WTC11 (cell line): ENCODE measurements around the gene SAP130. TPM values are rescaled to one million over a fixed set of nuclear protein-coding genes. Genes with fewer than 3 reads are reported as not detected.
A peak's percentile ranks its signal among the peaks of the same experiment; 100 is the strongest.

Experiments used
- ATAC-seq: fragments of 200-7000 bp; cut with Tn5 transposase; 2 replicates; pipeline ENCODE4 v1.10.0; 2021; ENCODE audit warnings: mild to moderate bottlenecking, moderate library complexity
- Bru-seq: library from RNA; stranded (reverse); fragments of 400-500 nt; gene quantifications from one replicate; lab custom pipeline; 2021; lab: Mats Ljungman, UMichigan
- CTCF ChIA-PET: fragments of 300-600 bp; sonication (Branson Sonifier 250); formaldehyde crosslinking; loops from one replicate; lab custom pipeline; 2021; ENCODE audit warnings: antibody characterized with exemption; lab: Charles Lee
- POLR2A ChIA-PET: fragments of 350-600 bp; sonication (Branson Sonifier 250); formaldehyde crosslinking; loops from one replicate; lab custom pipeline; 2021; ENCODE audit warnings: antibody characterized with exemption; lab: Charles Lee
- DNase-seq: peaks from one replicate; pipeline ENCODE4 v3.0.0; 2021; ENCODE audit warnings: low spot score
- H3K27ac Mint-ChIP-seq: 2 replicates; pipeline ENCODE4 v1.8.0; 2021; ENCODE audit warnings: mixed read lengths
- H3K27me3 Mint-ChIP-seq: 2 replicates; pipeline ENCODE4 v1.8.0; 2021; ENCODE audit warnings: low read depth, mild to moderate bottlenecking, moderate library complexity, mixed read lengths
- H3K36me3 Mint-ChIP-seq: 2 replicates; pipeline ENCODE4 v1.8.0; 2021; ENCODE audit warnings: mixed read lengths
- H3K4me1 Mint-ChIP-seq: 2 replicates; pipeline ENCODE4 v1.8.0; 2022; ENCODE audit warnings: mixed read lengths
- H3K4me3 Mint-ChIP-seq: 2 replicates; pipeline ENCODE4 v1.8.0; 2021; ENCODE audit warnings: mild to moderate bottlenecking, moderate library complexity, mixed read lengths
- H3K9me3 Mint-ChIP-seq: 2 replicates; pipeline ENCODE4 v1.8.0; 2021; ENCODE audit warnings: mixed read lengths
- CBFB ChIP-seq: sonication (generic); formaldehyde crosslinking; IDR thresholded peaks from 2 replicates; pipeline ENCODE4 v1.8.1; 2022; ENCODE audit warnings: mild to moderate bottlenecking, low read depth, missing genetic modification reagents
- ETV6 ChIP-seq: sonication (generic); formaldehyde crosslinking; IDR thresholded peaks from 2 replicates; pipeline ENCODE4 v1.8.1; 2022; ENCODE audit warnings: mild to moderate bottlenecking, missing genetic modification reagents
- GABPB1 ChIP-seq: sonication (generic); formaldehyde crosslinking; IDR thresholded peaks from 2 replicates; pipeline ENCODE4 v1.8.1; 2023; ENCODE audit warnings: mild to moderate bottlenecking, missing genetic modification reagents
- JAZF1 ChIP-seq: fragments of 250-450 bp; sonication (Bioruptor Pico); IDR thresholded peaks from 2 replicates; pipeline ENCODE4 v1.9.0; 2021; ENCODE audit warnings: moderate library complexity, mild to moderate bottlenecking, inconsistent platforms
- JUN ChIP-seq: sonication (generic); formaldehyde crosslinking; IDR thresholded peaks from 2 replicates; pipeline ENCODE4 v1.8.0; 2023; ENCODE audit warnings: mild to moderate bottlenecking, missing genetic modification reagents
- NFYB ChIP-seq: sonication (generic); formaldehyde crosslinking; conservative IDR thresholded peaks from 2 replicates; pipeline ENCODE4 v1.8.0; 2022; ENCODE audit warnings: low read depth, missing genetic modification reagents
- NR3C1 ChIP-seq: sonication (generic); formaldehyde crosslinking; conservative IDR thresholded peaks from 2 replicates; pipeline ENCODE4 v1.8.1; 2023; ENCODE audit warnings: low read depth, mild to moderate bottlenecking, missing genetic modification reagents
- SP1 ChIP-seq: sonication (generic); formaldehyde crosslinking; conservative IDR thresholded peaks from 2 replicates; pipeline ENCODE4 v1.8.1; 2022; ENCODE audit warnings: missing genetic modification reagents
- TP53 ChIP-seq: sonication (generic); formaldehyde crosslinking; IDR thresholded peaks from 2 replicates; pipeline ENCODE4 v1.8.1; 2023; ENCODE audit warnings: mild to moderate bottlenecking, missing genetic modification reagents
- ZBTB21 ChIP-seq: sonication (generic); formaldehyde crosslinking; IDR thresholded peaks from 2 replicates; pipeline ENCODE4 v1.8.1; 2023; ENCODE audit warnings: mild to moderate bottlenecking, missing genetic modification reagents, borderline replicate concordance
- ZNF138 ChIP-seq: sonication (generic); formaldehyde crosslinking; conservative IDR thresholded peaks from 2 replicates; pipeline ENCODE4 v1.8.1; 2022; ENCODE audit warnings: mild to moderate bottlenecking, moderate library complexity, missing genetic modification reagents
- ZNF396 ChIP-seq: fragments of 250-450 bp; sonication (Bioruptor Pico); IDR thresholded peaks from 2 replicates; pipeline ENCODE4 v1.8.0; 2021; ENCODE audit warnings: mild to moderate bottlenecking, moderate library complexity, borderline replicate concordance
- ZNF416 ChIP-seq: fragments of 250-450 bp; sonication (Bioruptor Pico); IDR thresholded peaks from 2 replicates; pipeline ENCODE4 v1.9.0; 2021; ENCODE audit warnings: mild to moderate bottlenecking, inconsistent platforms
- long read RNA-seq, 3 experiments: library from RNA in 1 of 3; library from capped mRNA in 1 of 3; library from polyadenylated mRNA in 1 of 3; unstranded in 2 of 3; stranded (forward) in 1 of 3; transcript quantifications; one replicate each; pipeline ENCODE4 v2.0.0, GENCODE V29; 2021
- total RNA-seq: library from RNA; stranded (reverse); gene quantifications from 3 replicates; pipeline ENCODE4 v1.2.3, GENCODE V29; 2021
- TF ChIP-seq, protein P1 (sequence below): sonication (generic); formaldehyde crosslinking; conservative IDR thresholded peaks from 2 replicates; pipeline ENCODE4 v1.8.1; 2022; ENCODE audit warnings: mild to moderate bottlenecking, missing genetic modification reagents
- TF ChIP-seq, protein P2 (sequence below): sonication (generic); formaldehyde crosslinking; IDR thresholded peaks from 2 replicates; pipeline ENCODE4 v1.8.0; 2022; ENCODE audit warnings: mild to moderate bottlenecking, missing genetic modification reagents
- TF ChIP-seq, protein P3 (sequence below): sonication (generic); formaldehyde crosslinking; conservative IDR thresholded peaks from 2 replicates; pipeline ENCODE4 v1.8.1; 2023; ENCODE audit warnings: mild to moderate bottlenecking, low read depth, missing genetic modification reagents, moderate library complexity
- TF ChIP-seq, protein P4 (sequence below): sonication (generic); formaldehyde crosslinking; IDR thresholded peaks from 2 replicates; pipeline ENCODE4 v1.8.1; 2022; ENCODE audit warnings: mild to moderate bottlenecking, moderate library complexity, missing genetic modification reagents
- TF ChIP-seq, protein P5 (sequence below): sonication (generic); formaldehyde crosslinking; IDR thresholded peaks from 2 replicates; pipeline ENCODE4 v1.8.0; 2022; ENCODE audit warnings: mild to moderate bottlenecking, missing genetic modification reagents
- TF ChIP-seq, protein P6 (sequence below): fragments of 250-450 bp; sonication (Bioruptor Pico); IDR thresholded peaks from 2 replicates; pipeline ENCODE4 v1.9.0; 2021; ENCODE audit warnings: moderate library complexity, mild to moderate bottlenecking, inconsistent platforms, borderline replicate concordance
- TF ChIP-seq, protein P7 (sequence below): fragments of 250-450 bp; sonication (Bioruptor Pico); IDR thresholded peaks from 2 replicates; pipeline ENCODE4 v1.8.0; 2021; ENCODE audit warnings: mild to moderate bottlenecking
- TF ChIP-seq, protein P8 (sequence below): sonication (generic); formaldehyde crosslinking; IDR thresholded peaks from 2 replicates; pipeline ENCODE4 v1.8.1; 2023; ENCODE audit warnings: mild to moderate bottlenecking, moderate library complexity, missing genetic modification reagents
- TF ChIP-seq, protein P9 (sequence below): fragments of 250-450 bp; sonication (Bioruptor Pico); IDR thresholded peaks from 2 replicates; pipeline ENCODE4 v1.9.0; 2021; ENCODE audit warnings: mild to moderate bottlenecking

SAP130 gene
- total RNA-seq (41.3 to 47.9 TPM (median 45.6 TPM) in 3 replicates), Bru-seq, nascent RNA (percentile 75 among the genes with signal in this experiment)
- long read RNA-seq, experiment 1, full-length matches to known transcripts: 96 of 189 reads
- long read RNA-seq, experiment 1, partial matches to known transcripts: 20 of 189 reads
- long read RNA-seq, experiment 1, other reads (novel, unspliced or antisense): 73 of 189 reads
- long read RNA-seq, experiment 2, full-length matches to known transcripts: 5 of 52 reads
- long read RNA-seq, experiment 2, partial matches to known transcripts: 17 of 52 reads
- long read RNA-seq, experiment 2, other reads (novel, unspliced or antisense): 30 of 52 reads
- long read RNA-seq, experiment 3, partial matches to known transcripts: 1 of 2 reads
- long read RNA-seq, experiment 3, other reads (novel, unspliced or antisense): 1 of 2 reads

DNA sequence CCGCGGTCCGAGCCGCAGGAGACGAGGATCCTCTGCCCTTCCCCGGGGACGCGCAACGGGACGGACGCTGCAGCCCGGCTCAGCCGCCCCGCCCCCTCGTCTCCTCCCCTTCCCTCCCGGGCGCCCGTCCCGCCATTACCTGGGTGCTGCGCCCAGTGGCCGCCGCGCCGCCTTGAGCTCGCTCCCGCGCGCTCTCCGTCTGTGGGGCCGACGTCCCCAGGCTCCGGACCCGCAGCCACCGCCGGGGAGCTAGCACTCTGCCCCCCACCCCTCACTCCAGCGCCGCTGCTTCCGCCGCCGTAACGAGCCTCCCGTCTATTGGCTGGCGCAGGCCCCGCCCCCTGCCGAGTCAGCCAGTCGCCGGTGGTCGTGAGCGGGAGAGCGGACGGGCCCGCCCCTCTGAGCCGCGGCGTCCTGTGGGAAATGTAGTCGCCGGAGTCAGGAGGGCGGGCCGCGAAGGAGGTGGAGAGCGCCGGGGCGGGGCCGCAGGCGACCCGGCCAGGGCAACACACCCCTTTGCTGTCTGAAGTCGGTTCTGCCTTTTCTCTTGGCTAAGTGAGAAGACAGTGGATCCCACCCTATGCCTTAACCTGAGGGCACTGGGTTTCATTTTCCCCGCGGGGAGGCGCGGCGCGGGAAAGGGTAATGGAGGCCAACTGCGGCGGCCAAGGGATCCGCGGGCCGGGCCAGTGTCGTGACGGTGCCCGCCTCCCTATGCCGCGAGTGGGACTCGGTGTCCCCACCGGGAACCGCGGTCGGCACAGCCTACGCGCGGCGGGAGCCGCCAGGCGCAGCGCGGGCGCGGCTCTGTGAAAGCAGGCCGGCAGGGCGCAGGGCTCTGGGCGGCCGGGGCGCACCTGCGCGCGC, at the start of gene SAP130:
Gene SAP130, minus strand, starts transcription at position 259 of the 867 bp plus-strand sequence. CDS start 1,767 bp downstream, outside the sequence.
- DNase-seq: peak; percentile 99
- peak within 1 kb of the TSS; percentile 78; the same call in 1 of the 2 replicates for H3K27ac Mint-ChIP-seq
- H3K4me1 Mint-ChIP-seq: peaks cover 11% of the 10 kb centered on the region
- peak; percentile 80 for ATAC-seq
- TF ChIP-seq, protein P1, sequence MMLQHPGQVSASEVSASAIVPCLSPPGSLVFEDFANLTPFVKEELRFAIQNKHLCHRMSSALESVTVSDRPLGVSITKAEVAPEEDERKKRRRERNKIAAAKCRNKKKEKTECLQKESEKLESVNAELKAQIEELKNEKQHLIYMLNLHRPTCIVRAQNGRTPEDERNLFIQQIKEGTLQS: no peak
- TF ChIP-seq NFYB: peak; percentile 81
- TF ChIP-seq, protein P2, sequence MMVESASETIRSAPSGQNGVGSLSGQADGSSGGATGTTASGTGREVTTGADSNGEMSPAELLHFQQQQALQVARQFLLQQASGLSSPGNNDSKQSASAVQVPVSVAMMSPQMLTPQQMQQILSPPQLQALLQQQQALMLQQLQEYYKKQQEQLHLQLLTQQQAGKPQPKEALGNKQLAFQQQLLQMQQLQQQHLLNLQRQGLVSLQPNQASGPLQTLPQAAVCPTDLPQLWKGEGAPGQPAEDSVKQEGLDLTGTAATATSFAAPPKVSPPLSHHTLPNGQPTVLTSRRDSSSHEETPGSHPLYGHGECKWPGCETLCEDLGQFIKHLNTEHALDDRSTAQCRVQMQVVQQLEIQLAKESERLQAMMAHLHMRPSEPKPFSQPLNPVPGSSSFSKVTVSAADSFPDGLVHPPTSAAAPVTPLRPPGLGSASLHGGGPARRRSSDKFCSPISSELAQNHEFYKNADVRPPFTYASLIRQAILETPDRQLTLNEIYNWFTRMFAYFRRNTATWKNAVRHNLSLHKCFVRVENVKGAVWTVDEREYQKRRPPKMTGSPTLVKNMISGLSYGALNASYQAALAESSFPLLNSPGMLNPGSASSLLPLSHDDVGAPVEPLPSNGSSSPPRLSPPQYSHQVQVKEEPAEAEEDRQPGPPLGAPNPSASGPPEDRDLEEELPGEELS (CRISPR knock-in tag): peak; percentile 60; the same call in 1 of the 2 replicates
- no peak for TF ChIP-seq ZNF396 (CRISPR knock-in tag)
- TF ChIP-seq, protein P3, sequence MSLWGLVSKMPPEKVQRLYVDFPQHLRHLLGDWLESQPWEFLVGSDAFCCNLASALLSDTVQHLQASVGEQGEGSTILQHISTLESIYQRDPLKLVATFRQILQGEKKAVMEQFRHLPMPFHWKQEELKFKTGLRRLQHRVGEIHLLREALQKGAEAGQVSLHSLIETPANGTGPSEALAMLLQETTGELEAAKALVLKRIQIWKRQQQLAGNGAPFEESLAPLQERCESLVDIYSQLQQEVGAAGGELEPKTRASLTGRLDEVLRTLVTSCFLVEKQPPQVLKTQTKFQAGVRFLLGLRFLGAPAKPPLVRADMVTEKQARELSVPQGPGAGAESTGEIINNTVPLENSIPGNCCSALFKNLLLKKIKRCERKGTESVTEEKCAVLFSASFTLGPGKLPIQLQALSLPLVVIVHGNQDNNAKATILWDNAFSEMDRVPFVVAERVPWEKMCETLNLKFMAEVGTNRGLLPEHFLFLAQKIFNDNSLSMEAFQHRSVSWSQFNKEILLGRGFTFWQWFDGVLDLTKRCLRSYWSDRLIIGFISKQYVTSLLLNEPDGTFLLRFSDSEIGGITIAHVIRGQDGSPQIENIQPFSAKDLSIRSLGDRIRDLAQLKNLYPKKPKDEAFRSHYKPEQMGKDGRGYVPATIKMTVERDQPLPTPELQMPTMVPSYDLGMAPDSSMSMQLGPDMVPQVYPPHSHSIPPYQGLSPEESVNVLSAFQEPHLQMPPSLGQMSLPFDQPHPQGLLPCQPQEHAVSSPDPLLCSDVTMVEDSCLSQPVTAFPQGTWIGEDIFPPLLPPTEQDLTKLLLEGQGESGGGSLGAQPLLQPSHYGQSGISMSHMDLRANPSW: no peak
- 0 out of 2 replicates have a peak, but pooled peaks have one; percentile 63 for TF ChIP-seq NR3C1 (CRISPR knock-in tag)
- TF ChIP-seq, protein P4, sequence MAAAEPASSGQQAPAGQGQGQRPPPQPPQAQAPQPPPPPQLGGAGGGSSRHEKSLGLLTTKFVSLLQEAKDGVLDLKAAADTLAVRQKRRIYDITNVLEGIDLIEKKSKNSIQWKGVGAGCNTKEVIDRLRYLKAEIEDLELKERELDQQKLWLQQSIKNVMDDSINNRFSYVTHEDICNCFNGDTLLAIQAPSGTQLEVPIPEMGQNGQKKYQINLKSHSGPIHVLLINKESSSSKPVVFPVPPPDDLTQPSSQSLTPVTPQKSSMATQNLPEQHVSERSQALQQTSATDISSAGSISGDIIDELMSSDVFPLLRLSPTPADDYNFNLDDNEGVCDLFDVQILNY (CRISPR knock-in tag): peak; percentile 61; the same call in 1 of the 2 replicates
- 0 out of 2 replicates have a peak, but pooled peaks have one; percentile 16 for TF ChIP-seq JUN (CRISPR knock-in tag)
- TF ChIP-seq, protein P5, sequence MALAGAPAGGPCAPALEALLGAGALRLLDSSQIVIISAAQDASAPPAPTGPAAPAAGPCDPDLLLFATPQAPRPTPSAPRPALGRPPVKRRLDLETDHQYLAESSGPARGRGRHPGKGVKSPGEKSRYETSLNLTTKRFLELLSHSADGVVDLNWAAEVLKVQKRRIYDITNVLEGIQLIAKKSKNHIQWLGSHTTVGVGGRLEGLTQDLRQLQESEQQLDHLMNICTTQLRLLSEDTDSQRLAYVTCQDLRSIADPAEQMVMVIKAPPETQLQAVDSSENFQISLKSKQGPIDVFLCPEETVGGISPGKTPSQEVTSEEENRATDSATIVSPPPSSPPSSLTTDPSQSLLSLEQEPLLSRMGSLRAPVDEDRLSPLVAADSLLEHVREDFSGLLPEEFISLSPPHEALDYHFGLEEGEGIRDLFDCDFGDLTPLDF: no peak
- TF ChIP-seq, protein P6, sequence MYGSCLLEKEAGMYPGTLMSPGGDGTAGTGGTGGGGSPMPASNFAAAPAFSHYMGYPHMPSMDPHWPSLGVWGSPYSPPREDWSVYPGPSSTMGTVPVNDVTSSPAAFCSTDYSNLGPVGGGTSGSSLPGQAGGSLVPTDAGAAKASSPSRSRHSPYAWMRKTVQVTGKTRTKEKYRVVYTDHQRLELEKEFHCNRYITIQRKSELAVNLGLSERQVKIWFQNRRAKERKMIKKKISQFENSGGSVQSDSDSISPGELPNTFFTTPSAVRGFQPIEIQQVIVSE (CRISPR knock-in tag): no peak
- TF ChIP-seq ZNF138: peak; percentile 78; the same call in 1 of the 2 replicates
- peak; percentile 76 for TF ChIP-seq TP53 (CRISPR knock-in tag)
- TF ChIP-seq, protein P7, sequence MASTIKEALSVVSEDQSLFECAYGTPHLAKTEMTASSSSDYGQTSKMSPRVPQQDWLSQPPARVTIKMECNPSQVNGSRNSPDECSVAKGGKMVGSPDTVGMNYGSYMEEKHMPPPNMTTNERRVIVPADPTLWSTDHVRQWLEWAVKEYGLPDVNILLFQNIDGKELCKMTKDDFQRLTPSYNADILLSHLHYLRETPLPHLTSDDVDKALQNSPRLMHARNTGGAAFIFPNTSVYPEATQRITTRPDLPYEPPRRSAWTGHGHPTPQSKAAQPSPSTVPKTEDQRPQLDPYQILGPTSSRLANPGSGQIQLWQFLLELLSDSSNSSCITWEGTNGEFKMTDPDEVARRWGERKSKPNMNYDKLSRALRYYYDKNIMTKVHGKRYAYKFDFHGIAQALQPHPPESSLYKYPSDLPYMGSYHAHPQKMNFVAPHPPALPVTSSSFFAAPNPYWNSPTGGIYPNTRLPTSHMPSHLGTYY (CRISPR knock-in tag): no peak
- peak; percentile 71; the same call in 1 of the 2 replicates for TF ChIP-seq ZBTB21 (CRISPR knock-in tag)
- peak; percentile 76; the same call in 1 of the 2 replicates for TF ChIP-seq CBFB
- no peak for TF ChIP-seq JAZF1 (CRISPR knock-in tag)
- TF ChIP-seq SP1 (CRISPR knock-in tag): peak; percentile 98
- no peak for TF ChIP-seq ZNF416 (CRISPR knock-in tag)
- no peak for TF ChIP-seq ETV6 (CRISPR knock-in tag)
- peak; percentile 36 for TF ChIP-seq GABPB1 (CRISPR knock-in tag)
- TF ChIP-seq, protein P8, sequence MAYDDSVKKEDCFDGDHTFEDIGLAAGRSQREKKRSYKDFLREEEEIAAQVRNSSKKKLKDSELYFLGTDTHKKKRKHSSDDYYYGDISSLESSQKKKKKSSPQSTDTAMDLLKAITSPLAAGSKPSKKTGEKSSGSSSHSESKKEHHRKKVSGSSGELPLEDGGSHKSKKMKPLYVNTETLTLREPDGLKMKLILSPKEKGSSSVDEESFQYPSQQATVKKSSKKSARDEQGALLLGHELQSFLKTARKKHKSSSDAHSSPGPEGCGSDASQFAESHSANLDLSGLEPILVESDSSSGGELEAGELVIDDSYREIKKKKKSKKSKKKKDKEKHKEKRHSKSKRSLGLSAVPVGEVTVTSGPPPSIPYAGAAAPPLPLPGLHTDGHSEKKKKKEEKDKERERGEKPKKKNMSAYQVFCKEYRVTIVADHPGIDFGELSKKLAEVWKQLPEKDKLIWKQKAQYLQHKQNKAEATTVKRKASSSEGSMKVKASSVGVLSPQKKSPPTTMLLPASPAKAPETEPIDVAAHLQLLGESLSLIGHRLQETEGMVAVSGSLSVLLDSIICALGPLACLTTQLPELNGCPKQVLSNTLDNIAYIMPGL: peak; percentile 47; the same call in 1 of the 2 replicates
- TF ChIP-seq, protein P9, sequence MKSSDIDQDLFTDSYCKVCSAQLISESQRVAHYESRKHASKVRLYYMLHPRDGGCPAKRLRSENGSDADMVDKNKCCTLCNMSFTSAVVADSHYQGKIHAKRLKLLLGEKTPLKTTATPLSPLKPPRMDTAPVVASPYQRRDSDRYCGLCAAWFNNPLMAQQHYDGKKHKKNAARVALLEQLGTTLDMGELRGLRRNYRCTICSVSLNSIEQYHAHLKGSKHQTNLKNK (CRISPR knock-in tag): no peak
- TF ChIP-seq, all 79 proteins: peak for 12
- POLR2A ChIA-PET: interaction anchor here (0.5 to 0.8 kb wide), 3 partner anchors 19 to 146 kb away, joined by 3 read pairs; partner anchors contain the start of gene UGGT1
- peak within 1 kb of the TSS; percentile 91 for H3K4me3 Mint-ChIP-seq
- peaks cover 30% of the 10 kb centered on the region for H3K27me3 Mint-ChIP-seq
- CTCF ChIA-PET: interaction anchor here (0.8 to 0.9 kb wide), 2 partner anchors 35 to 170 kb away, joined by 3 read pairs; partner anchors contain the start of gene POLR2D
- H3K36me3 Mint-ChIP-seq: 0 out of 2 replicates have a peak, but pooled peaks cover 2% of the 10 kb centered on the region
- peaks cover 20% of the 10 kb centered on the region for H3K9me3 Mint-ChIP-seq
